Activated CD8-positive, alpha-beta memory T cell treated with anti-CD3 and anti-CD28 coated beads, Interleukin-2, amount 50 U/mL, for 24 hours (primary cell): ENCODE results near the gene PLA2G2D.

Experiments
- DNase-seq: peaks from one replicate; pipeline ENCODE4 v3.0.0-alpha.2; 2020; ENCODE audit errors: extremely low read depth

The PLA2G2D gene

GRCh38 chr1:20087668-20088067 lies 31.7 kb downstream of the PLA2G2D start:
- DNase-seq: no peak

- no peak for DNase-seq
Measured at GRCh38 chr1:20086800-20087199, 32.5 kb downstream of the PLA2G2D start.

- no peak for DNase-seq
Measured at GRCh38 chr1:20083178-20083944, 36.0 kb downstream of the PLA2G2D start.

GRCh38 chr1:20082772-20083171 lies 36.6 kb downstream of the PLA2G2D start:
- no peak for DNase-seq

GRCh38 chr1:20081353-20081810 lies 38.0 kb downstream of the PLA2G2D start:
- no peak for DNase-seq

- DNase-seq: no peak
Measured at GRCh38 chr1:20080441-20081352, 38.6 kb downstream of the PLA2G2D start.

- no peak for DNase-seq
Measured at GRCh38 chr1:20079661-20080305, 39.6 kb downstream of the PLA2G2D start.

- no peak for DNase-seq
Measured at GRCh38 chr1:20078711-20079110, 40.6 kb downstream of the PLA2G2D start.

GRCh38 chr1:20078171-20078651 lies 41.1 kb downstream of the PLA2G2D start:
- no peak for DNase-seq

GRCh38 chr1:20076710-20077461 lies 42.5 kb downstream of the PLA2G2D start:
- DNase-seq: no peak

- no peak for DNase-seq
Measured at GRCh38 chr1:20076223-20076622, 43.1 kb downstream of the PLA2G2D start.

- no peak for DNase-seq
Measured at GRCh38 chr1:20075345-20075744, 44.0 kb downstream of the PLA2G2D start.

GRCh38 chr1:20074725-20075171 lies 44.6 kb downstream of the PLA2G2D start:
- DNase-seq: no peak

- DNase-seq: no peak
Measured at GRCh38 chr1:20074055-20074724, 45.1 kb downstream of the PLA2G2D start.

- no peak for DNase-seq
Measured at GRCh38 chr1:20073256-20073655, 46.1 kb downstream of the PLA2G2D start.

GRCh38 chr1:20072771-20073170 lies 46.6 kb downstream of the PLA2G2D start:
- DNase-seq: no peak

GRCh38 chr1:20071416-20071815 lies 47.9 kb downstream of the PLA2G2D start:
- DNase-seq: no peak

GRCh38 chr1:20070357-20070756 lies 49.0 kb downstream of the PLA2G2D start:
- no peak for DNase-seq

- DNase-seq: no peak
Measured at GRCh38 chr1:20069874-20070273, 49.5 kb downstream of the PLA2G2D start, which contains the start of gene PLA2G5. Gene PLA2G5 (plus strand): TSS chr1:20070194. CDS start chr1:20084831, 14,637 bp downstream.

GRCh38 chr1:20068722-20069121 lies 50.6 kb downstream of the PLA2G2D start:
- no peak for DNase-seq
